ENCODE measurements around the gene CHCHD5. TPM values are rescaled to one million over a fixed set of nuclear protein-coding genes. Genes with fewer than 3 reads are reported as not detected.

Gene CHCHD5
- total RNA-seq, 1 experiment from 2014 or later: 46.7 TPM

- CTCF ChIA-PET: no interaction called here
These were observed 7.0 kb downstream of the CHCHD5 start for GRCh38 chr2:112591413-112591812.

GRCh38 chr2:112593736-112594135 lies 9.3 kb downstream of the CHCHD5 start:
- intact Hi-C loops (cut with micrococcal nuclease; ENCODE audit: unreplicated experiment): no loop called here
- H3K4me1 ChIP-seq (ENCODE audit: control insufficient read depth, insufficient read depth, low read length): no peaks in the 10 kb centered on the region
- no peaks in the 10 kb centered on the region for H3K36me3 ChIP-seq (ENCODE audit: control insufficient read depth, insufficient read depth, low read length)
- ChIA-PET POLR2A (interaction anchor here (0.7 kb wide), 1 partner anchor 391 kb away, joined by 4 read pairs; no protein-coding TSS in a partner anchor), CTCF (no interaction called here)
- in situ Hi-C loops (cut with HindIII; ENCODE audit: low pct_unique_long_range_greater_than_20kb, low sequenced_read_pairs): no loop called here
- DNase-seq (ENCODE audit: low read depth, low spot score) (no peak), ATAC-seq (no peak)
- H3K4me3 ChIP-seq (ENCODE audit: low read depth in 2 of 2, low read length in 2 of 2): no peak overlapping the region
- TF ChIP-seq POLR2AphosphoS5 (IDR thresholded peaks at IDR 0.05; ENCODE audit: low read depth, low read length) (no peak), TCF7L2 (IDR thresholded peaks at IDR 0.05; ENCODE audit: low read depth, low read length) (no peak), SIN3A (IDR thresholded peaks at IDR 0.05; ENCODE audit: borderline replicate concordance, insufficient read depth, low read depth, low read length) (no peak), CTCF (IDR thresholded peaks at IDR 0.05) (no peak), REST (IDR thresholded peaks at IDR 0.05; ENCODE audit: insufficient read depth in 1 of 2, low read depth in 2 of 2, low read length in 1 of 2) (no peak)
- no TSS peak for BruUV-seq (replicated peaks)
- no peaks in the 10 kb centered on the region for H3K9me3 ChIP-seq (ENCODE audit: control insufficient read depth, insufficient read depth, low read depth, low read length)
- H3K27ac ChIP-seq (ENCODE audit: low read length): no peak overlapping the region
- no peaks in the 10 kb centered on the region for H3K27me3 ChIP-seq (ENCODE audit: control insufficient read depth, insufficient read depth, low read length)

More at GRCh38 chr2:112591413-112591812, 7.0 kb downstream of the CHCHD5 start:
- H3K27ac ChIP-seq (ENCODE audit: low read length): no peak overlapping the region
- no peak overlapping the region for H3K4me3 ChIP-seq (ENCODE audit: low read depth in 2 of 2, low read length in 2 of 2)
- H3K36me3 ChIP-seq (ENCODE audit: control insufficient read depth, insufficient read depth, low read length): no peaks in the 10 kb centered on the region
- no TSS peak for BruUV-seq (replicated peaks)
- POLR2A ChIA-PET: interaction anchor here (0.6 kb wide), 1 partner anchor 10 kb away, joined by 4 read pairs; no protein-coding TSS in a partner anchor
- DNase-seq (ENCODE audit: low read depth, low spot score) (no peak), ATAC-seq (no peak)
- intact Hi-C loops (cut with micrococcal nuclease; ENCODE audit: unreplicated experiment) (no loop called here), in situ Hi-C loops (cut with HindIII; ENCODE audit: low pct_unique_long_range_greater_than_20kb, low sequenced_read_pairs) (no loop called here)
- no peaks in the 10 kb centered on the region for H3K4me1 ChIP-seq (ENCODE audit: control insufficient read depth, insufficient read depth, low read length)
- H3K27me3 ChIP-seq (ENCODE audit: control insufficient read depth, insufficient read depth, low read length): no peaks in the 10 kb centered on the region
- no peaks in the 10 kb centered on the region for H3K9me3 ChIP-seq (ENCODE audit: control insufficient read depth, insufficient read depth, low read depth, low read length)
- 0 out of 2 replicates have a peak, but pooled peaks have one; percentile 17 for TF ChIP-seq POLR2AphosphoS5 (IDR thresholded peaks at IDR 0.05; ENCODE audit: low read depth, low read length)
- no peak for TF ChIP-seq REST (IDR thresholded peaks at IDR 0.05; ENCODE audit: insufficient read depth in 1 of 2, low read depth in 2 of 2, low read length in 1 of 2)
